SJCRH30 (cell line): ENCODE data around the gene ACTR3C. TPM values are rescaled to one million over a fixed set of nuclear protein-coding genes. Genes with fewer than 3 reads are reported as not detected.
"Not testable (repeated sequence)": the region's sequence is repeated elsewhere in the genome, so short reads cannot be mapped to it uniquely, and the experiment has no call there.

ENCODE experiments used
- DNase-seq, 2 experiments: peaks; one replicate each; pipeline ENCODE4 v3.0.0-alpha.2; 2015 to 2020
- H3K27ac ChIP-seq: fragments of 250-450 bp; sonication (Bioruptor Pico); 2 replicates; pipeline ENCODE4 v1.5.1; 2020; ENCODE audit warnings: mild to moderate bottlenecking, moderate library complexity
- H3K27me3 ChIP-seq: fragments of 250-450 bp; sonication (Bioruptor Pico); 2 replicates; pipeline ENCODE4 v1.5.1; 2020; ENCODE audit warnings: mild to moderate bottlenecking, moderate library complexity
- H3K36me3 ChIP-seq: fragments of 250-450 bp; sonication (Bioruptor Pico); 2 replicates; pipeline ENCODE4 v1.5.1; 2020; ENCODE audit warnings: mild to moderate bottlenecking, moderate library complexity
- H3K4me1 ChIP-seq: fragments of 250-450 bp; sonication (Bioruptor Pico); 2 replicates; pipeline ENCODE4 v1.5.1; 2020; ENCODE audit warnings: mild to moderate bottlenecking, moderate library complexity
- H3K4me3 ChIP-seq: fragments of 250-450 bp; sonication (Bioruptor Pico); 2 replicates; pipeline ENCODE4 v1.5.1; 2020; ENCODE audit warnings: mild to moderate bottlenecking, moderate library complexity
- H3K9me3 ChIP-seq: fragments of 250-450 bp; sonication (Bioruptor Pico); replicated peaks from 2 replicates; pipeline ENCODE4 v1.5.1; 2020; ENCODE audit warnings: mild to moderate bottlenecking, moderate library complexity
- total RNA-seq: library from RNA; depleted of rRNA; stranded (reverse); fragments of >200 nt; shearing (Covaris generic); gene quantifications from 2 replicates; pipeline ENCODE4 v1.2.3, GENCODE V29; 2014

Gene ACTR3C
- total RNA-seq, 1 experiment from 2014 or later, result 4.6 TPM

- not testable (repeated sequence) for H3K36me3 ChIP-seq, DNase-seq, H3K4me3 ChIP-seq, H3K9me3 ChIP-seq, H3K27me3 ChIP-seq, H3K27ac ChIP-seq
- peaks cover 12% of the 10 kb centered on the region for H3K4me1 ChIP-seq
Measured at GRCh38 chr7:150304499-150305258, 18.7 kb downstream of the ACTR3C start.

DNA sequence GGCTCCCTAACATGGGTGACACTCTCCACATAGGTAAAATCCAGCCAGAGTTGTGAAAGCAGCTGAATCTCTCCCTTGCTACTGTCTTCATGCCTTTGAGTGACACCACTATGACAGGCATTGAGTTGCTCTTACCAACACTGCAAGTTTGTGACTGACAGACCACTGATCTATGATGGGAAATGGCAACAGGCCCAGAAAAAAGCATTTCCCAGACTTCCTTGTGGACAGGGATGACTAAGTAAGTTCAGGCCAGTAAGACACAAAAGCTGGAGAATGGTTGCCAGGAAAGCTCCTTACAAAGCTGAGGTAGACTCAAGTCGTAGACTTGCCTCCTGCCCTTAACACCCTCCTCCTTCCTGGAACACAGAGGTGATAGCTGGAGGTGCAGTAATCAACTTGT is 20.4 kb downstream of the ACTR3C start:
- H3K9me3 ChIP-seq, DNase-seq: not testable (repeated sequence)
- peaks cover 11% of the 10 kb centered on the region for H3K4me1 ChIP-seq

GRCh38 chr7:150297978-150298377 is 25.4 kb downstream of the ACTR3C start:
- not testable (repeated sequence) for H3K27ac ChIP-seq

More for the DNA sequence above, 20.4 kb downstream of the ACTR3C start:
- not testable (repeated sequence) for H3K4me3 ChIP-seq, H3K27ac ChIP-seq, H3K27me3 ChIP-seq, H3K36me3 ChIP-seq

GRCh38 chr7:150296802-150297201 is 26.5 kb downstream of the ACTR3C start:
- not testable (repeated sequence) for H3K4me3 ChIP-seq, DNase-seq, H3K27ac ChIP-seq, H3K36me3 ChIP-seq, H3K27me3 ChIP-seq, H3K4me1 ChIP-seq, H3K9me3 ChIP-seq

More at GRCh38 chr7:150297978-150298377, 25.4 kb downstream of the ACTR3C start:
- H3K36me3 ChIP-seq, H3K4me3 ChIP-seq, H3K4me1 ChIP-seq, H3K27me3 ChIP-seq, DNase-seq, H3K9me3 ChIP-seq: not testable (repeated sequence)

GRCh38 chr7:150295614-150296013 is 27.7 kb downstream of the ACTR3C start:
- H3K9me3 ChIP-seq, DNase-seq, H3K27me3 ChIP-seq, H3K36me3 ChIP-seq, H3K27ac ChIP-seq, H3K4me3 ChIP-seq, H3K4me1 ChIP-seq: not testable (repeated sequence)

GRCh38 chr7:150295027-150295426 is 28.3 kb downstream of the ACTR3C start:
- H3K4me3 ChIP-seq, H3K9me3 ChIP-seq, H3K36me3 ChIP-seq, DNase-seq, H3K27me3 ChIP-seq, H3K27ac ChIP-seq, H3K4me1 ChIP-seq: not testable (repeated sequence)

GRCh38 chr7:150290317-150290716 is 33.0 kb downstream of the ACTR3C start:
- peak; percentile 41 to 60 for DNase-seq
- not testable (repeated sequence) for H3K36me3 ChIP-seq, H3K27ac ChIP-seq, H3K27me3 ChIP-seq, H3K9me3 ChIP-seq
- Histone ChIP-seq H3K4me1 (peaks cover 12% of the 10 kb centered on the region), H3K4me3 (peak overlapping the region; percentile 13; the same call in 1 of the 2 replicates)

DNA sequence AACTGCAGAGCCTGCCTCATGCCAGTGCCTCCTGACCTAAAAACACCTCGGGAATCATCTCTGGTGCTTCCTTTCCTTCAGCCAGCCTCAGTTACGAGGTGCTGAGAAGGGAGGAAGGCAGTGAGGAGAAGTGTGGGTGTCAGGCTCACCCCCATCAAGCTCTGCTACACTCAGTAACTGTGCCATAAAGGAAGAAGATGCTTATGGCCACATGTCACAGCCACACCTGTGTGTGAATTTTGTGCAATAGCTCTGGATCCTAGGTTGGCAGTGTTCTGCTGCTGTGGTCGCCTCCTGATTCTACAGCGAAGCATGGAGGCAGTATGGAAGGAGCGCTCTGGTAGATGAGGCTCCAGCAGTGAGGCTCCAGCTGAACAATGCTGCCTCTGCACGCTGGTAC is 34.5 kb downstream of the ACTR3C start:
- not testable (repeated sequence) for H3K36me3 ChIP-seq, H3K27me3 ChIP-seq, H3K27ac ChIP-seq, H3K4me3 ChIP-seq, DNase-seq, H3K9me3 ChIP-seq
- H3K4me1 ChIP-seq, result peaks cover 12% of the 10 kb centered on the region

GRCh38 chr7:150287815-150288214 is 35.5 kb downstream of the ACTR3C start:
- not testable (repeated sequence) for H3K9me3 ChIP-seq, H3K4me3 ChIP-seq, H3K27ac ChIP-seq, H3K36me3 ChIP-seq, H3K27me3 ChIP-seq
- peak in 1 of 2 experiments; percentile 45 for DNase-seq
- peaks cover 12% of the 10 kb centered on the region for H3K4me1 ChIP-seq

- not testable (repeated sequence) for H3K27ac ChIP-seq, H3K4me3 ChIP-seq, H3K36me3 ChIP-seq, H3K27me3 ChIP-seq, H3K9me3 ChIP-seq
- DNase-seq, result peak; percentile 30 to 60
- peaks cover 12% of the 10 kb centered on the region for H3K4me1 ChIP-seq
Measured at GRCh38 chr7:150285849-150286754, 37.2 kb downstream of the ACTR3C start.

DNA sequence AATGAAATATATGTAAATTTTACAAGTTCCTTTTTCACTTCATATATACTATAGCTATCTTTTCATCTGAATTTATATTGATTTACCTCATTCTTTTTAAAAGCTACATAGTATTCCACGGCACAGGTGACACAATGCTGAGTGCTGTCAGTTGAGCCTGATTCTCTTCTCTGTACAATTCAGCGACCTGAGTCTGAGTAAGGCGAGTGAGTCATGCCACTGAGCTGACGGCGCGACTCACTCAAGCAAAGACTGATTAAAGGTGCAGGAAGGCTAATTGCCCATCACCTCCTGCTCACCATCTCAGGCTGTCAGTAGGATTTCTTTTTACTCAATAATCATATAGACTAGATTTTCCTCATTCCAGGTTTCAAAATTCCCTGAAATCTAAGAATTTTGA is 39.7 kb downstream of the ACTR3C start:
- H3K27ac ChIP-seq, H3K36me3 ChIP-seq, H3K4me1 ChIP-seq, H3K9me3 ChIP-seq, DNase-seq, H3K4me3 ChIP-seq, H3K27me3 ChIP-seq: not testable (repeated sequence)

GRCh38 chr7:150283111-150283510 is 40.2 kb downstream of the ACTR3C start:
- not testable (repeated sequence) for DNase-seq, H3K27me3 ChIP-seq, H3K9me3 ChIP-seq, H3K4me3 ChIP-seq, H3K36me3 ChIP-seq, H3K27ac ChIP-seq, H3K4me1 ChIP-seq

DNA sequence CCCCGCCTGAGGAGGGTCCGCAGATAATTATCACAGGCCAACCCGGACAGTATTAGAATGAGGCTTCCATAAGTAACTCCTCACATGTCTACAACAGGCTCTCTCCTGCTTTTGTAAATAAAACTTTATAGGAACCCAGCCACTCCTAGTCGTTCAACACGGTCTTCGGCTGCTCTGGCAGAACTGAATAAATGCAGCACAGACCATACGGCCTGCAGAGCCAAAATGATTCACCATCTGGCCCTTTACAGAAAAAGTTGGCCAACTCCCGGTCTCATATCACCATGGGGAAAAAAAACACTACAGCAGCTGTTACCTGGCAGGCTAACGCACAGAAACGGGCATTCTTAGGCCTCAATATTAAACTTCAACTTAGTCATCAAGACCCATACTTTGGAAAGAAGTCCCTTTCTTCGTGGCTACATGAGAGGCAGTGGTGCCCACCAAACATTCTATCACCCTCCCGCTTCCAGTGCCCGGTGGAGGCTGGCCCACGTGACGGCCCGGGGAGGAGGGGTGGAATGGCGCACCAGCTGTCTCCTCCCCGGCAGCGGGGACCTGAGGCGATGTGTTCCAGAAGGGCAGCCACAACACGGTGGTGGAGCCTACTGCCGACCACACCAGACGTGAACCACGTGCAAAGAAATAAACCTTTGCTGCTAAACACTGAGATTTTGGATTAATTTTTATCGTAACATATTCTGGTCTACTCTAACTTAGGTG is 41.5 kb downstream of the ACTR3C start:
- DNase-seq, H3K27ac ChIP-seq, H3K9me3 ChIP-seq, H3K4me1 ChIP-seq, H3K4me3 ChIP-seq, H3K36me3 ChIP-seq, H3K27me3 ChIP-seq: not testable (repeated sequence)

DNA sequence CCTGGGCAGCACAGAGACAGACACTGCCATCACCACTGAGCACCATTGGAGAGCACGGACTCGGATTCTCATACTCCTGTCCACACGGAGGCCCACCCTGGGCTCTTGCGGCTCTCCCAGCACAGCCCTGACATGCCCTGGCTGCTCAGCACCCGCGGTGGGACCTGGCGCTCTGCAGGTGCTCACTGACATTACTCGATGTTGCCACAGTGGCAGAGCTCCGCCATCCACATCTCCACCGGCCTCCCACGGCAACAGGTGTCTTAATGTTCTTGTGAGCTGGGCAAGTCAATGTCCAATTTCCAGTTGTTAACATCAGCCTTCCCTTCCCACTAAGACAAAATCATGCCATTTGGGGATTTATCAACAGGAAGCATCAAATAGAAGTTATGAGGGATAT is 45.0 kb downstream of the ACTR3C start:
- not testable (repeated sequence) for H3K27me3 ChIP-seq, H3K27ac ChIP-seq, H3K36me3 ChIP-seq, H3K4me1 ChIP-seq, H3K9me3 ChIP-seq, H3K4me3 ChIP-seq, DNase-seq

- not testable (repeated sequence) for H3K4me3 ChIP-seq, H3K4me1 ChIP-seq, H3K36me3 ChIP-seq, H3K9me3 ChIP-seq, H3K27me3 ChIP-seq, H3K27ac ChIP-seq
- peak in 1 of 2 experiments; percentile 69 for DNase-seq
Measured at GRCh38 chr7:150276132-150276695, 47.1 kb downstream of the ACTR3C start.
